ENCODE results near the gene ABLIM1. TPM values are rescaled to one million over a fixed set of nuclear protein-coding genes. Genes with fewer than 3 reads are reported as not detected.

ABLIM1 gene
- total and polyA plus RNA-seq, 10 donors: 11.0 to 59.4 (median 38.7) TPM

- intact Hi-C loops (cut with DNase I; ENCODE audit: low total_unique reads): no loop called here
- Histone ChIP-seq H3K4me3 (peak overlapping the region; percentile 37 to 76 (median 52)), H3K9me3 (no peaks in the 10 kb centered on the region), H3K4me1 (peaks cover 4 to 79% (median 42%) of the 10 kb centered on the region in 6 donors), H3K27me3 (replicated peaks in 1 of 7) (peaks cover 0 to 81% (median 20%) of the 10 kb centered on the region in 7 donors), H3K36me3 (no peaks in the 10 kb centered on the region), H3K27ac (peak overlapping the region; percentile 10 to 95 (median 89))
- 42 to 70% (median 57%) methylated on average over 2 of the region's 2 CpGs for WGBS, 5 donors
- DNase-seq: no peak
- no peak for TF ChIP-seq CTCF (IDR thresholded peaks at IDR 0.05 in 8 of 11, conservative IDR thresholded peaks at IDR 0.05 in 3 of 11)
- no peak for TF ChIP-seq POLR2AphosphoS5 (IDR thresholded peaks at IDR 0.05)
- no peak for TF ChIP-seq POLR2A (IDR thresholded peaks at IDR 0.05)
Measured at GRCh38 chr10:114402233-114402632, 255.8 kb downstream of the ABLIM1 start.

DNA sequence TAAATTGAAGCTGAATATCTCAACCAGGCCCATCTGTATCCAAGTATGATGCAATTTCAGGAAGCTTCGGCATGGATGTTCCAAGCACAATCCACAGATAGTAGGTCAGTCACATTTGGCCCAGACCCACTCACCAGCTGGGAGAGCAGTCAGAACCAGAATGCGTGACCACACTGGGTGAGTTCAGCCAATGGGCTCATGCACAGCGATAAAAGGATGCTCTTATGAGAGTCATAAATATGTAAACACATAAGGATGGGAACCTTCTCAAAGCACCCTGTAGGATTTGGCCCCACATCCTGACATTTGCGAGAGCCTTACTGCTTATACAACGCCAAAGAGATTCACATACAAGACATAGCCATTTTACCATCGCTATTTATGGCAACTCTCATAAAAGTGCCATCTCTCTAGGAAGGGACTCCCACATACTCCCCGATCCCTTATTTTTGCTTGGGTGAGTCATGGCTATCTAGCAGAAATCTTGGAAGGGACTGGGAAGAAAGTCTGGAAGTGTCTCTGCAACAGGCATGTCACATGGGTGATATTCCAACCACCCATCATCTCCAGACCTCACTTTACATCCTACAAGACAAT is 256.8 kb downstream of the ABLIM1 start:
- TF ChIP-seq POLR2A (IDR thresholded peaks at IDR 0.05) (no peak), POLR2AphosphoS5 (IDR thresholded peaks at IDR 0.05) (peak in 2 of 3 donors; percentile 33 to 73), CTCF (IDR thresholded peaks at IDR 0.05 in 8 of 11, conservative IDR thresholded peaks at IDR 0.05 in 3 of 11) (no peak)
- peak overlapping the region; percentile 10 to 95 (median 89) for H3K27ac ChIP-seq
- H3K4me1 ChIP-seq: peaks cover 8 to 88% (median 52%) of the 10 kb centered on the region in 6 donors
- intact Hi-C loops (cut with DNase I; ENCODE audit: low total_unique reads): no loop called here
- peaks cover 0 to 82% (median 20%) of the 10 kb centered on the region in 7 donors for H3K27me3 ChIP-seq (replicated peaks in 1 of 7)
- 61 to 83% (median 71%) methylated on average over 7 of the region's 7 CpGs for WGBS, 5 donors
- DNase-seq: no peak
- H3K9me3 ChIP-seq: no peaks in the 10 kb centered on the region
- no peaks in the 10 kb centered on the region for H3K36me3 ChIP-seq
- peak overlapping the region; percentile 7 to 76 (median 52) for H3K4me3 ChIP-seq

- no peaks in the 10 kb centered on the region for H3K9me3 ChIP-seq
- H3K27me3 ChIP-seq (replicated peaks in 1 of 7): peaks cover 0 to 85% (median 19%) of the 10 kb centered on the region in 7 donors
- no peaks in the 10 kb centered on the region for H3K36me3 ChIP-seq
- intact Hi-C loops (cut with DNase I; ENCODE audit: low total_unique reads): no loop called here
- H3K4me3 ChIP-seq: peak overlapping the region in 6 of 8 donors; percentile 4 to 76 (median 52)
- no peak for DNase-seq
- peaks cover 10 to 97% (median 62%) of the 10 kb centered on the region in 6 donors for H3K4me1 ChIP-seq
- 36 to 50% (median 38%) methylated on average over 2 to 3 of the region's 3 CpGs for WGBS, 5 donors
- H3K27ac ChIP-seq: peak overlapping the region in 7 of 8 donors; percentile 23 to 95 (median 87)
- TF ChIP-seq CTCF (IDR thresholded peaks at IDR 0.05 in 8 of 11, conservative IDR thresholded peaks at IDR 0.05 in 3 of 11) (no peak), POLR2AphosphoS5 (IDR thresholded peaks at IDR 0.05) (peak in 2 of 3 donors; percentile 42 to 65), POLR2A (IDR thresholded peaks at IDR 0.05) (no peak)
Measured at GRCh38 chr10:114400091-114400490, 258.0 kb downstream of the ABLIM1 start.

DNA sequence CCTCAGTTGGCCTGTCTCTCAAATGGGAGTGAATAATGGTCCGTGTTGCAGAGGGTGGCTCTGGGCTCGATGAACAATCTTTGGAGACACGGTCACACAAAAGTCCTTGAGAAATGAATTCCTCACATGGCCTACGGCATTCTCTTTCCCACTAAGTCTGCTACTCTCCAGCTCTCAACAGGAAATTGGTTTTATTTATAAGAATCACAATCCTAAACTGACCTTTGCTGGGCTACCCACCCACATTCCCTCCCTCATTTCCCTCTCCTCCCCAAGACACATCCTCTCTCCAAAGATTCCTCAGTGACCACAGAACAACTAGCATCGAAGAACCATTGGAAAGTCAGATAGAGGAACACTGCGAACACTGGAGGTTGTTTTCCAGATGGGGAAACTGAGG is 258.5 kb downstream of the ABLIM1 start:
- intact Hi-C loops (cut with DNase I; ENCODE audit: low total_unique reads): no loop called here
- 48 to 72% (median 61%) methylated on average over 6 of the region's 6 CpGs for WGBS, 5 donors
- Histone ChIP-seq H3K9me3 (no peaks in the 10 kb centered on the region), H3K27ac (peak overlapping the region in 7 of 8 donors; percentile 23 to 95 (median 87)), H3K4me1 (peaks cover 13 to 97% (median 62%) of the 10 kb centered on the region in 6 donors), H3K36me3 (no peaks in the 10 kb centered on the region), H3K27me3 (replicated peaks in 1 of 7) (peaks cover 0 to 85% (median 19%) of the 10 kb centered on the region in 7 donors), H3K4me3 (peak overlapping the region in 3 of 8 donors; percentile 7 to 76 (median 69))
- TF ChIP-seq CTCF (IDR thresholded peaks at IDR 0.05 in 8 of 11, conservative IDR thresholded peaks at IDR 0.05 in 3 of 11): no peak
- TF ChIP-seq POLR2AphosphoS5 (IDR thresholded peaks at IDR 0.05): no peak
- no peak for TF ChIP-seq POLR2A (IDR thresholded peaks at IDR 0.05)
- no peak for DNase-seq
